GM21360 (cell line): ENCODE results near the gene NXN.
"Not testable (repeated sequence)": the region's sequence is repeated elsewhere in the genome, so short reads cannot be mapped to it uniquely, and the experiment has no call there.

ENCODE experiments used
- ATAC-seq: cut with Tn5 transposase; IDR thresholded peaks from one replicate; pipeline ENCODE4 v1.9.1; 2021; ENCODE audit warnings: mild to moderate bottlenecking, moderate library complexity; ENCODE audit not compliant: unreplicated experiment

The NXN gene

GRCh38 chr17:896454-896853 is 83.1 kb downstream of the NXN start:
- ATAC-seq: no peak

DNA sequence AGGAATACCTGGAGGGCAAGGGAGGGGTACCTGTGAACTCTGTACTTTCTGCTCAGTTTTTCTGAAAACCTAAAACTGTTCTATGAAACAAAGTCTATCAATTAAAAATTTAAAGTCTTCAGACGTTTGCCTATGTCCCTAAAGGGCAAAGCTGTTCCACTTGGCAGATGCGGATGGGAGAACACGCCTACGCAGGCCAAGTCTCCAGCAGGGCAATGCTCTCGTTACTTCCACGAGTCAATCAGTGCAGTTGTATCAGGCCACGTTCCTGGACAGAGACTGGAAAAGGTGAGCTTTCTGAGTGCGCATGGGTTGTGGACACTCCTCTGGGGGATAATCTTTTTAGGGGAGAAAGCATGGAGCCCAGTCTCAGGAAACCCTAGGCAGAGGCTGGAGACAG is 86.6 kb downstream of the NXN start:
- no peak for ATAC-seq

DNA sequence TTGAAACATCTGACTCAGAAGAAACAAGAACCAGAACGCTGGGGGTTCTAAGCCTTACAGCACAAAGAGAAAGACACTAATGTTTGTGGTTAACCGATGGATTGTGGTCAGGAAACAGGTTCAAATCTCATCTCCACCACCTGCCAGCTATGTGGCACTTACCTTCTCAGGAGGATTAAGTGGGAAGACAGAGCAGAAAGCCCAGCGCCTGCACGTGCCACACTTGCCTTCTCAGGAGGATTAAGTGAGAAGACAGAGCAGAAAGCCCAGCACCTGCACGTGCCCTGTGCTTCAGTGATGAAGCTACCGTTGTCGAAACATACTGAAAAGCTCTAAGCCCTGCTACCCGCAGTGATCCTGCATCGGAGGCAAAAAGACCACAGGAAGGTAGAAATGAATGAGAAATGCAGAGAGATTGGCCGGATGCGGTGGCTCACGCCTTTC is 90.6 kb downstream of the NXN start:
- ATAC-seq: no peak

- no peak for ATAC-seq
Observed at GRCh38 chr17:887551-888209, 91.9 kb downstream of the NXN start.

- no peak for ATAC-seq
Observed at GRCh38 chr17:885971-886571, 93.5 kb downstream of the NXN start.

GRCh38 chr17:883586-883962 is 96.0 kb downstream of the NXN start:
- ATAC-seq: no peak

DNA sequence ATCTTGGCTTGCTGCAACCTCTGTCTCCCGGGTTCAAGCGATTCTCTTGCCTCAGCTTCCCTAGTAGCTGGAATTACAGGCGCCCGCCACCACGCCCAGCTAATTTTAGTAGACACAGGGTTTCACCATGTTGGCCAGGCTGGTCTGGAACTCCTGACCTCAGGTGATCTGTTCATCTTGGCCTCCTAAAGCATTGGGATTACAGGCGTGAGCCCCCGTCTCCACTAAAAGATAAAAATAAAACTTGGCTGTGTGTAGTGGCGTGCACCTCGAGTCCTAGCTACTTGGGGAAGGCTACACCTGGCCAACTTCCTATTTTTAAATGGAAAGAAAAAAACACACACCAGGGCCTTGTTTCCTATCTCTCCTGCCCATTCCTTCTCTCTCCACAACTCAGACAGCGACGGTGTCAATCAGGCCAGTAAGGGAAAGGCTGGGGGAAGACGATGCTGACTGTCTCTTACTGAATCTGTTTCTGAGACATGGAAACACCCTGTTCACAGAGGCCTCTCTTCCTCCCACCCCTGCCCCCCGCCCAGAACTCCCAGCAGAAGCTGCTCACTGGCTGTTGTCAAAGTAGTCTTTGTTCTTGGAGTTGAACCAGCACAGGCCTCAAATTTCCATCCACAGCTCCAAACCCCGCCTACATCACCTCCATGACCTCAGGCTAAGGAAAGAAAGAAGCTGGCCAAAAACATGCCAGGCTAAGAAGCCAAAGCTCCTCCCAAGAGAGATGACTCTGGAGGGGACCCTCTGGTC is 96.6 kb downstream of the NXN start:
- ATAC-seq: no peak

- no peak for ATAC-seq
Observed at GRCh38 chr17:881778-882177, 97.8 kb downstream of the NXN start.

GRCh38 chr17:880443-881269 is 98.9 kb downstream of the NXN start:
- ATAC-seq: no peak

DNA sequence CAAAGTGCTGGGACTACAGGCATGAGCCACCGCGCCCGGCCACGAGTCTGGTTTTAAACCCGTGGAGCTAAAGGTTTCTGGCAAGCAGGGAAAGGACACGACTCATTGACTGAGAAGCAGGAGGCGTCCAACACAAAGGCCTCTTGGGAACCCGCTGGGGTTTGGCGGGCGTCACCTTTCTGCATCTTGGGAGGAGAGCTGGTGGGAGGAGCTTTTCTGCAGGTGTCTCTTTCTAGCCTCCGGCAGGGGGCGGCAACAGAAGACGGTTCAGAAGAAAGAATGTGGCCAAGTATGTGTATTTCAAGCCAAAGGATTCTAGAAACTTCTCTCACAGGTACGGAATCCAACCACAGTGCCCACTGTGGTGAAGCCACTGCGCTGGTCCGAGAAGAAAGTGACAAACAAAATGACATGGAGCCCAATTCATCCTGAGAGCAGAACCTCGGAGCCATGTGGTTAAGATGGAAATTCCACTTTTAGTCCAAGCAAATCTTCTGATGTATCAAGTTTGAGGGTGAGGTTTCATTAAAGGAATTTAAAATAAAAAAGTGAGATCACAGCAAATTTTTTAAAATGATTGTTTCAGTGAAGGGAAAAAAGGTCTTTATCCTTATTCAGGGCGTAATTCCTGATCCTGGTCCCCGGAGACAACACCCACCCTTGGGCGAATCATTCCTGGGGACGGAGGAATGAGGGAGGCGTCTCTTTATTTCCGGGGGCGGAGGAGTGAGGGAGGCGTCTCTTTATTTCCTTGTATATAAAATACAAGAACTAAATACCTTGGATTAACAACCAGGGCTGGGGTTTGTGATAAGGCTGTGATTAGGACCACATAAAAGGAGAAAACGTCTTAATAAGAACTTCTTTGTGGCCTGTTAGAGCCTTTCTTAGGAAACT is 99.8 kb downstream of the NXN start:
- no peak for ATAC-seq

GRCh38 chr17:877630-878029 is 101.9 kb downstream of the NXN start:
- ATAC-seq: no peak

- no peak for ATAC-seq
Observed at GRCh38 chr17:876272-876671, 103.3 kb downstream of the NXN start.

DNA sequence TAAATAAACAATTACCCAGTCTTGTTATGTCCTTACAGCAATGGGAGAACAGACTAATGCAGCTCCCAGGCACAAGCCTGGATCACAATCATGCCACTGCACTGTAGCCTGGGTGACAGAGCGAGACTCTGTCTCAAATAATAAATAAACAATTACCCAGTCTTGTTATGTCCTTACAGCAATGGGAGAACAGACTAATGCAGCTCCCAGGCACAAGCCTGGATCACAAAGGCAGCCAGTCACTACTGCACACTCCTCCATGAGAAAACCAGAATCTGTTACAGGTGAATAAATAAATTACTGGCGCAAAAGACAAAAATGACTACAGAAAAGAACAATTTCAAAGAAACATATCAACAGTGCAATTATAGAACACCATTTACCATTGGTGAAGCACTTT is 105.0 kb downstream of the NXN start:
- not testable (repeated sequence) for ATAC-seq

GRCh38 chr17:872855-873254 is 106.7 kb downstream of the NXN start:
- no peak for ATAC-seq

DNA sequence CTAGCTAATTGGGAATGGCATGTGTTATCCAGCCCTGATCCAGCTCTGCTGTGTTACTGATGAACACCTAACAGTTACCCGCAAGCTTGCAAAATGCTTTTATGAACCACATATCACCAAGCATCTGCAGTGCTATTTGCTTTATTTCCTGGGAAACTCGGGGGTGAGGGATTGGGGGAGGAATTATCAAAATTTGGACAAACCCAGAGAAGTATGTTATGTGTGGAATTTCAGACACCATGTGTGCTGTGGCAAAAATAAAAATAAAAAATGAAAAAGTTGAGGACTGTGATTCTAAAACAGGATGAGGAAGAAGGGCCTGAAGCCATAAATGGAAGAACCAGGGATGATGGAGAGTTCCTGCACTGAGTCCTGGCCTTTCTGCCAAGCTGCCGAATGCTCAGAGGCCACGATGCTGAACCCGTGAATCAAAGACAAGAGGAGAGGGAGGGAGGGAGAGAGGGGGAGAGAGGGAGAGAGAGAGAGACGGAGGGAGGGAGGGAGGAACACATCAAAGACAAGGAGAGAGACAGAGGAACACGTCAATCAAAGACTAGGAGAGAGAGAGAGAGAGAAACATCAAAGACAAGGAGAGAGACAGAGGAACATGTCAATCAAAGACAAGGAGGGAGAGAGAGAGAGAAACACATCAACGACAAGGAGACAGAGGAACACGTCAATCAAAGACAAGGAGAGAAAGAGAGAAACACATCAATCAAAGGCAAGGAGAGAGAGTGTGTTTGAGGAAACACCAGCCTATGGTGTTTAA is 107.6 kb downstream of the NXN start:
- ATAC-seq: no peak

- no peak for ATAC-seq
Observed at GRCh38 chr17:869567-870525, 109.7 kb downstream of the NXN start.

- ATAC-seq: no peak
Observed at GRCh38 chr17:869086-869485, 110.5 kb downstream of the NXN start.

DNA sequence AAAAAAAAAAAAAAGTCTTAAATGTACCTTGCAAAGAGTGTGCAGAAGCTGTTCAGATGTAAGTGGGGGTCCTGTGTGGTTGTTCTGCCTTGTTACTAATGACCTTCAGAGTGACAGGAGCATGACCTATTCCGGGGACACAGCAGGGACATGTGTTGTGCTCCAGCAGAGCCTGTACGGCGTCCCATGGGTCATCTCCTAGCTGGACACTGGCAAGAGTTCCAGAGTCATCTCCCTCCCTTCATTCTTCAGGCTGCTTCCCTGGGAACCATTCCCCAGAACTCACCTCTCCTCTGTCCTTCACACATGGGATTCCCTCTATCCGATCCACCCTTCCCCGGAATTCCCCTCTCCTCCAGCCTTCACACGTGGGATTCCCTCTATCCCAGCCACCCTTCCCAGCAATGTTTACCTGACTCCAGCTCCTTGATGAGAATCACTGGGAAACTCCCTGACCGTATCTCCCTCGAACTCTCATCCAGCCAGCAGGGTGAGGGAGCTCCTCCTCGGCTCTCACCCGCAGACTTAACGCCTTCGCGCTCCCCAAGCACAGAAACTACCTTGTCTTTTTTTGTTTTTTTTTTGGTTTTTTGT is 111.6 kb downstream of the NXN start:
- no peak for ATAC-seq
